MM.1S (cell line): ENCODE data around the gene ADAMTS6.

ENCODE experiments used
- EZH2 ChIP-seq: fragments of 300-600 bp; sonication (generic); optimal IDR thresholded peaks from 2 replicates; pipeline ENCODE3; 2017; ENCODE audit warnings: low read depth, mild to moderate bottlenecking, antibody characterized with exemption, low read length, mixed read lengths
- TF ChIP-seq, protein P1 (sequence below): fragments of 300-600 bp; sonication (generic); IDR thresholded peaks from 2 replicates; pipeline ENCODE4 v1.5.1; 2016; ENCODE audit warnings: antibody characterized with exemption, low read length, mixed read lengths

DNA sequence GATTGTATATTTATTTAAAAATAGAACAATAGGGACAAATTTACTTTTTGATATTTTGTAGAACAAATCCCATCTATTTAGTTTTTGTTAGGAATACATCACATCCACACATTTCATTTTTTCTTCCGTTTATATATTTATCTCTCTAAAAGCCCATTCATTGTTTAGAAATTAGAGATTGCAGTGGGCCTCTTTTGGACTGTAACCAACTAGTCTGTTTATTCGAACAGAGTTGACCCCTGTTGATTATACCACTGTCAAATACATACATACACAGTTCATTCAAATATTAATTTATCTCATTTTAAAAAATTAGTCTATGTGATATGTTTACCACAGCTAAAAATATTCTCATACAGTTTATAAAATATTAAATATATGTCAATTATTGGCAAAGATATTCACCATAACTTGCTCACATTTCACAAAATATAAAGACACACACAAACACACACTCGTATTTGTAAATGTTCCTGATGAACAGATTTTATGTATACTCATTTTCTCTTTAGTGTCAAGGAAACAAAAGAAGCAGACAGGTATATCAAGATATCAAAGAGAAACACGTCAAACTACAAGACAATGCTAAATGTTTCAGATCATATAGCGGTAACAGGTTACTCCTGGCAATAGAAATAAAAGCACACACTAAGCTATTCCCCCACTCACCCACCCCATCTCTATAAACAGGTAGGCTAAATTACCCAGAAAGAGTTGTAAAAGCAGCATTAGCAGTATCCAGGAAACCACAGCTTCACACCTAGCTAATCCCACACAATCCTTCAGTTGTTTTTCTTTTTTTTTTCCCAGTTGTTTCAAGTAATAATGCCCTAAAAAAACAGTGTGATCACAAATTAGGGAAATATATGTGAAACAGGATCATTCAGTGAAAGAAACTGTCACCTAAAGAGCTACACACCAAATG lies 283.9 kb downstream of the ADAMTS6 start:
- TF ChIP-seq, protein P1, sequence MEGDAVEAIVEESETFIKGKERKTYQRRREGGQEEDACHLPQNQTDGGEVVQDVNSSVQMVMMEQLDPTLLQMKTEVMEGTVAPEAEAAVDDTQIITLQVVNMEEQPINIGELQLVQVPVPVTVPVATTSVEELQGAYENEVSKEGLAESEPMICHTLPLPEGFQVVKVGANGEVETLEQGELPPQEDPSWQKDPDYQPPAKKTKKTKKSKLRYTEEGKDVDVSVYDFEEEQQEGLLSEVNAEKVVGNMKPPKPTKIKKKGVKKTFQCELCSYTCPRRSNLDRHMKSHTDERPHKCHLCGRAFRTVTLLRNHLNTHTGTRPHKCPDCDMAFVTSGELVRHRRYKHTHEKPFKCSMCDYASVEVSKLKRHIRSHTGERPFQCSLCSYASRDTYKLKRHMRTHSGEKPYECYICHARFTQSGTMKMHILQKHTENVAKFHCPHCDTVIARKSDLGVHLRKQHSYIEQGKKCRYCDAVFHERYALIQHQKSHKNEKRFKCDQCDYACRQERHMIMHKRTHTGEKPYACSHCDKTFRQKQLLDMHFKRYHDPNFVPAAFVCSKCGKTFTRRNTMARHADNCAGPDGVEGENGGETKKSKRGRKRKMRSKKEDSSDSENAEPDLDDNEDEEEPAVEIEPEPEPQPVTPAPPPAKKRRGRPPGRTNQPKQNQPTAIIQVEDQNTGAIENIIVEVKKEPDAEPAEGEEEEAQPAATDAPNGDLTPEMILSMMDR = no peak
- no peak for TF ChIP-seq EZH2
